Prostate gland (tissue), 2 donors: ENCODE results near the gene TMEM88.

Experiments
- CTCF ChIP-seq, 4 experiments: fragments of 200-600 bp in 2 of 4; fragments of 450-650 bp in 2 of 4; sonication (generic) in 2 of 4; IDR thresholded peaks; 1 replicate in 3 of 4; 2 replicates in 1 of 4; pipeline ENCODE4 v1.5.1; 2016 to 2019; ENCODE audit warnings: antibody characterized with exemption in 4 of 4, mild to moderate bottlenecking in 2 of 4, moderate library complexity in 2 of 4
- POLR2A ChIP-seq: fragments of 450-650 bp; IDR thresholded peaks from one replicate; pipeline ENCODE4 v1.6.1; 2016; ENCODE audit warnings: antibody characterized with exemption, mild to moderate bottlenecking

- TF ChIP-seq CTCF (IDR thresholded peaks at IDR 0.05): no peak
- TF ChIP-seq POLR2A: no peak
Measured at GRCh38 chr17:7841396-7841914, 13.4 kb upstream of the TMEM88 start.
